Mesendoderm (in vitro differentiated cells): ENCODE measurements around the gene PLXNA1.

Source experiments
- DNase-seq: peaks from one replicate; pipeline ENCODE4 v3.0.0; 2013
- H2AK5ac ChIP-seq: 2 replicates; pipeline ENCODE4 v1.6.1; 2013; ENCODE audit warnings: low read length, inconsistent platforms
- H2BK120ac ChIP-seq: 2 replicates; pipeline ENCODE4 v1.6.1; 2013; ENCODE audit warnings: low read depth, mild to moderate bottlenecking, low read length, moderate library complexity, mixed read lengths
- H2BK15ac ChIP-seq: replicated peaks from 2 replicates; pipeline ENCODE4 v1.6.1; 2013; ENCODE audit warnings: low read depth, mild to moderate bottlenecking, moderate library complexity
- H2BK5ac ChIP-seq: 2 replicates; pipeline ENCODE4 v1.6.1; 2013; ENCODE audit warnings: low read length, inconsistent platforms
- H3K18ac ChIP-seq: 2 replicates; pipeline ENCODE4 v1.6.1; 2013; ENCODE audit warnings: mild to moderate bottlenecking, low read length, mixed read lengths
- H3K23ac ChIP-seq: one replicate; pipeline ENCODE4 v1.6.1; 2013; ENCODE audit warnings: low read length
- H3K27ac ChIP-seq: 2 replicates; pipeline ENCODE4 v1.5.1; 2013; ENCODE audit warnings: low read depth, mild to moderate bottlenecking, inconsistent platforms, low read length, moderate library complexity
- H3K27me3 ChIP-seq: 2 replicates; pipeline ENCODE4 v1.6.1; 2013; ENCODE audit warnings: low read length, control low read depth, mild to moderate bottlenecking, inconsistent platforms; ENCODE audit not compliant: insufficient read depth, poor library complexity
- H3K36me3 ChIP-seq: 2 replicates; pipeline ENCODE4 v1.6.1; 2013; ENCODE audit warnings: low read length, inconsistent platforms; ENCODE audit not compliant: control insufficient read depth, insufficient read depth
- H3K4ac ChIP-seq: one replicate; pipeline ENCODE4 v1.6.1; 2013; ENCODE audit warnings: low read depth, mild to moderate bottlenecking, low read length, moderate library complexity
- H3K4me1 ChIP-seq: 2 replicates; pipeline ENCODE4 v1.6.1; 2013; ENCODE audit warnings: low read depth, low read length, inconsistent platforms; ENCODE audit not compliant: control insufficient read depth
- H3K4me2 ChIP-seq: 2 replicates; pipeline ENCODE4 v1.6.1; 2013; ENCODE audit warnings: low read length
- H3K4me3 ChIP-seq: 2 replicates; pipeline ENCODE4 v1.5.1; 2013; ENCODE audit warnings: mild to moderate bottlenecking, low read length
- H3K56ac ChIP-seq: one replicate; pipeline ENCODE4 v1.6.1; 2013; ENCODE audit warnings: low read length
- H3K79me1 ChIP-seq: 2 replicates; pipeline ENCODE4 v1.6.1; 2013; ENCODE audit warnings: low read length, inconsistent platforms
- H3K79me2 ChIP-seq: 2 replicates; pipeline ENCODE4 v1.6.1; 2013; ENCODE audit warnings: mild to moderate bottlenecking, low read length; ENCODE audit not compliant: control insufficient read depth, insufficient read depth
- H3K9ac ChIP-seq: 2 replicates; pipeline ENCODE4 v1.6.1; 2013; ENCODE audit warnings: low read length, inconsistent platforms
- H4K5ac ChIP-seq: one replicate; pipeline ENCODE4 v1.6.1; 2013; ENCODE audit warnings: low read length
- H4K8ac ChIP-seq: one replicate; pipeline ENCODE4 v1.6.1; 2013; ENCODE audit warnings: low read depth, mild to moderate bottlenecking, control low read depth, low read length, moderate library complexity
- WGBS: extraction: QIAGEN DNeasy Blood & Tissue Kit; methylation state at CpG from one replicate; pipeline ENCODE4 v1.1.7; 2013; ENCODE audit warnings: low lambda C conversion rate, missing lambda C conversion rate; ENCODE audit not compliant: insufficient coverage; ENCODE audit errors: extremely low coverage; 5-methylcytosine and 5-hydroxymethylcytosine counted together

PLXNA1 gene

GRCh38 chr3:126954141-126954842, 28.6 kb upstream of the PLXNA1 start:
- no peak for DNase-seq
- WGBS, result no CpG with 5 or more reads among the region's 10 CpGs
- no peak overlapping the region for H3K27ac ChIP-seq

GRCh38 chr3:126955004-126955790, 27.7 kb upstream of the PLXNA1 start:
- no peak overlapping the region for H3K56ac ChIP-seq
- H3K79me2 ChIP-seq, result no peaks in the 10 kb centered on the region
- H3K4ac ChIP-seq, result no peak overlapping the region
- peak overlapping the region; percentile 66 for H3K23ac ChIP-seq
- no peak overlapping the region for H4K5ac ChIP-seq
- WGBS, result no CpG with 5 or more reads among the region's 15 CpGs
- no peak overlapping the region for H2BK120ac ChIP-seq
- no peaks in the 10 kb centered on the region for H3K27me3 ChIP-seq
- H2BK15ac ChIP-seq, result no peak overlapping the region
- H3K79me1 ChIP-seq, result no peaks in the 10 kb centered on the region
- H3K4me3 ChIP-seq, result no peak overlapping the region
- H3K4me2 ChIP-seq, result no peak overlapping the region
- no peak overlapping the region for H4K8ac ChIP-seq
- no peaks in the 10 kb centered on the region for H3K4me1 ChIP-seq
- H3K27ac ChIP-seq, result no peak overlapping the region
- H3K36me3 ChIP-seq, result no peaks in the 10 kb centered on the region
- DNase-seq, result no peak
- H3K18ac ChIP-seq, result no peak overlapping the region
- no peak overlapping the region for H2AK5ac ChIP-seq
- no peak overlapping the region for H2BK5ac ChIP-seq
- no peak overlapping the region for H3K9ac ChIP-seq

More at GRCh38 chr3:126954141-126954842, 28.6 kb upstream of the PLXNA1 start:
- Histone ChIP-seq H3K9ac (no peak overlapping the region), H3K23ac (no peak overlapping the region), H3K4me3 (no peak overlapping the region), H2BK5ac (no peak overlapping the region), H3K18ac (no peak overlapping the region), H3K56ac (no peak overlapping the region), H3K4me2 (no peak overlapping the region), H3K79me2 (no peaks in the 10 kb centered on the region), H2BK15ac (no peak overlapping the region), H2BK120ac (no peak overlapping the region), H4K8ac (no peak overlapping the region), H2AK5ac (no peak overlapping the region), H3K4me1 (no peaks in the 10 kb centered on the region), H3K27me3 (no peaks in the 10 kb centered on the region), H4K5ac (no peak overlapping the region), H3K79me1 (no peaks in the 10 kb centered on the region), H3K4ac (no peak overlapping the region), H3K36me3 (no peaks in the 10 kb centered on the region)

DNA sequence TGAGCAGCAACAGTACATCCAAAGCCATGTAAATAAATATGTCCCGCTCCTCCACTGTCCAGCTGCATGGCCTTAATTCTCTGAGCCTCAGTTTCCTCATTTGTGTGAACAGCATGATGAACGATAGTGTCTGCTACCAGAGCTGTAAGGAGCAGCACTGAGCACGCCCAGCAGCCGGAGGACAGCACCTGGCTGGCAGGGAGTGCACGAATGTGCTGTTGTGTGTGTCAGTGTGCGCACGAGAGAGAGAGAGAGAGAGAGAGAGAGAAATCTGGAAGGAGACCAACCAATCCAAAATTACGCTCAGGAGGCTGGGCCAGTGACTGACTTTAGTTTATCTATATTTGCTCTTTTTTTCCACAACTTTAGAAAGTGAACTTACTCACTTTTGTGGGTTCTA, 26.6 kb upstream of the PLXNA1 start:
- Histone ChIP-seq H2BK5ac (no peak overlapping the region), H4K8ac (no peak overlapping the region), H4K5ac (no peak overlapping the region), H3K9ac (no peak overlapping the region), H3K36me3 (no peaks in the 10 kb centered on the region), H3K56ac (no peak overlapping the region), H3K4me2 (no peak overlapping the region), H3K23ac (no peak overlapping the region), H3K79me2 (no peaks in the 10 kb centered on the region), H3K4me1 (no peaks in the 10 kb centered on the region), H2AK5ac (no peak overlapping the region), H3K27ac (no peak overlapping the region), H3K4ac (no peak overlapping the region), H2BK15ac (no peak overlapping the region), H3K27me3 (no peaks in the 10 kb centered on the region), H3K79me1 (no peaks in the 10 kb centered on the region), H3K18ac (no peak overlapping the region), H2BK120ac (no peak overlapping the region), H3K4me3 (no peak overlapping the region)
- WGBS, result no CpG with 5 or more reads among the region's 8 CpGs
- no peak for DNase-seq

DNA sequence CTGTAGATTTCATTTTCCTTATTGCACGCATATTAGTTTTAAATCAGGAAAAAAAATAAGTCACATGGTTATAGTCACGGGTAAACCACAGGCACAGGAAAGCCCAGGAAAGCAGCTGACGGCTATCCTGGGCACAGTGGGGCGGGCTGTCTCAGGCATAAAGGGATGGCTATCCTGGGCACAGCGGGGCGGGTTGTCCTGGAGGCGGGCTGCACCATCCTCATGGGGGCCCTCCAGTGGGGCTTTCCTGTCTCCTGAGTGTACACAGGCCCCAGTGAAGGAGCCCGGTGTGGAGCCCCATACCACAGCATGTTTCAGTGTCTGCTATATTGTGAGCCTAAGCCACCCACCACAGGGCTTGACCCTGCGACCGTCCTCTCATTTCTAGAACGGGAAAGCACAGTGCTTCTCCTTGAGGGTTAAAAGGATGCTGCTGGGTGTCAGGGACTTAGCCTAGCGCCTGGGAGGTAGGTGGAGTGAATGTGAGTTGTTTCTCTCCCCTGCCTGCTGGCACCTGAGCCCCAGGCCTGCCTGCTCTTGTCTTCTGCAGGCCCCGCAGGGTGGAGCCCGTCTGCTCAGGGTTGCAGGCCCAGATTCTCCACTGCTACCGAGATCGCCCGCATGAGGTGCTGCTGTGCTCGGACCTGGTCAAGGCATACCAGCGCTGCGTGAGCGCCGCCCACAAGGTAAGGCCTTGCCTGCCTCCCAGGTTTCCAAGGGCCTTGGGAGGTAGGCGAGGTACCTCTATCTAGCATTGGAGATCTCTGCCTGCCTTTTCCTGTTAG, 25.9 kb upstream of the PLXNA1 start:
- no peak overlapping the region for H3K18ac ChIP-seq
- no CpG with 5 or more reads among the region's 23 CpGs for WGBS

DNA sequence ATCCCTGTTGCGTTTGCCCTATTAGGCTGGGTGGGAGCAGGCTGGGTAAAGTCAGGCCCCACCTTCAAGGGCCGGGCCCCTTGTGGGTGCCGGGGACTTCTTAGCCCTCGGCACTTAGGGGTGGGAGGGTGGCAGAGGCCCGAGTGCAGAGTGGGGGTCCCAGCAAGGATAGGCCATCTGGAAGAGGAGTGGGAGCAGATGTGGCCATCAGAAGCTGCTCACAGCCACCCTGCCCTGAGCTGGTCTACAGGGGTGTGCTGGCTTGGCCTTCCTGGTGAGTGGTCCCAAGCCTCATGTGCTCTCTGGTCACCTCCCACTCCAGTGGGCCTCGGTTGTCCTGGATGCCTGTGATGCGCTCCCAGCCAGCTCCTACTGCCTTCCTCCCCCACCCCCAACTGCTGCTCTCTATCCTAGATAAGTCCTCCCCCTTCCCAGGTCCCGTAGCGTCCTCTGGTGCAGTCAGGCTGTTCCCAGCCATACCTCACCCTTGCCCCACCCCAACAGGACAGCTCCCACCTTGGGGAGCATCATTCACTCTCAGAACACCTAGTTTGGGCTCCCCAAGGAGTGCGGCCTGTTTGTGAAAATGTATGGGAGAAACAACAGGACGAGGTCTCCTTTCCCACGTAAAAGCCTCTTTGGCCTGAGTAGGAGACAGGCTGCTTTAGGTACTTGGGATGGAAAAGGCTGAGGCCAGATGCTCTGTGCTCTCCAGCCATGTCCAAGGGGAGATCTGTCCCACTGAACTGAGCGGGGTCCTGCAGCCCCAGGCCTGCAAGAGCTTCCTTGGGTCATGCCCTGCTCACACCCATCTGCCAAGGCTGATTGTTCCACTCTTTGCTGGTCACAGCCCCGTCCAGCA, 24.9 kb upstream of the PLXNA1 start:
- Histone ChIP-seq H2BK5ac (no peak overlapping the region), H3K23ac (no peak overlapping the region), H2BK120ac (no peak overlapping the region), H3K79me1 (no peaks in the 10 kb centered on the region), H4K5ac (no peak overlapping the region), H3K4me1 (no peaks in the 10 kb centered on the region), H3K4ac (no peak overlapping the region), H2AK5ac (no peak overlapping the region), H3K4me3 (no peak overlapping the region), H3K27me3 (no peaks in the 10 kb centered on the region), H3K79me2 (no peaks in the 10 kb centered on the region), H3K4me2 (no peak overlapping the region), H3K9ac (no peak overlapping the region), H3K18ac (no peak overlapping the region), H3K27ac (no peak overlapping the region), H3K36me3 (no peaks in the 10 kb centered on the region), H4K8ac (no peak overlapping the region), H3K56ac (peak overlapping the region; percentile 34), H2BK15ac (no peak overlapping the region)
- no peak for DNase-seq
- WGBS, result no CpG with 5 or more reads among the region's 14 CpGs

More for the DNA sequence above, 25.9 kb upstream of the PLXNA1 start:
- H3K4me3 ChIP-seq, result no peak overlapping the region
- no peak overlapping the region for H3K4me2 ChIP-seq
- no peak overlapping the region for H2BK120ac ChIP-seq
- no peaks in the 10 kb centered on the region for H3K79me1 ChIP-seq
- peak; percentile 45 for DNase-seq
- H3K4me1 ChIP-seq, result no peaks in the 10 kb centered on the region
- no peak overlapping the region for H4K5ac ChIP-seq
- H2AK5ac ChIP-seq, result no peak overlapping the region
- H3K36me3 ChIP-seq, result no peaks in the 10 kb centered on the region
- no peak overlapping the region for H3K4ac ChIP-seq
- H2BK5ac ChIP-seq, result no peak overlapping the region
- H4K8ac ChIP-seq, result no peak overlapping the region
- H3K79me2 ChIP-seq, result no peaks in the 10 kb centered on the region
- no peaks in the 10 kb centered on the region for H3K27me3 ChIP-seq
- no peak overlapping the region for H2BK15ac ChIP-seq
- no peak overlapping the region for H3K23ac ChIP-seq
- H3K56ac ChIP-seq, result no peak overlapping the region
- H3K9ac ChIP-seq, result no peak overlapping the region
- H3K27ac ChIP-seq, result no peak overlapping the region
